Calu3 (cell line): ENCODE results near the gene DIAPH2. TPM values are rescaled to one million over a fixed set of nuclear protein-coding genes. Genes with fewer than 3 reads are reported as not detected.

ENCODE experiments used
- BruUV-seq: library from RNA; stranded (reverse); fragments of 400-500 nt; replicated peaks from 2 replicates; lab custom pipeline; 2021; lab: Mats Ljungman, UMichigan
- CTCF ChIA-PET: fragments of 300-600 bp; sonication (Branson Sonifier 250); formaldehyde crosslinking; loops from one replicate; lab custom pipeline; 2022; ENCODE audit warnings: antibody characterized with exemption; lab: Charles Lee
- DNase-seq: peaks from one replicate; pipeline ENCODE4 v3.0.0; 2022
- H3K27ac Mint-ChIP-seq: one replicate; pipeline ENCODE4 v1.8.0; 2022; ENCODE audit warnings: mixed read lengths; ENCODE audit not compliant: unreplicated experiment
- H3K27me3 Mint-ChIP-seq: one replicate; pipeline ENCODE4 v1.8.0; 2022; ENCODE audit warnings: mixed read lengths; ENCODE audit not compliant: unreplicated experiment
- H3K36me3 Mint-ChIP-seq: one replicate; pipeline ENCODE4 v1.8.0; 2022; ENCODE audit warnings: mild to moderate bottlenecking, moderate library complexity, mixed read lengths; ENCODE audit not compliant: insufficient read depth, unreplicated experiment
- H3K4me1 Mint-ChIP-seq: one replicate; pipeline ENCODE4 v1.8.0; 2022; ENCODE audit warnings: mild to moderate bottlenecking, low read depth, mixed read lengths; ENCODE audit not compliant: unreplicated experiment
- H3K4me3 Mint-ChIP-seq: one replicate; pipeline ENCODE4 v1.8.0; 2022; ENCODE audit warnings: mild to moderate bottlenecking, low read depth, moderate library complexity, mixed read lengths; ENCODE audit not compliant: unreplicated experiment
- H3K9me3 Mint-ChIP-seq: one replicate; pipeline ENCODE4 v1.8.0; 2022; ENCODE audit warnings: low read depth, mixed read lengths; ENCODE audit not compliant: unreplicated experiment
- CTCF ChIP-seq: fragments of 200-600 bp; IDR thresholded peaks from one replicate; pipeline ENCODE4 v1.8.0; 2022; ENCODE audit warnings: antibody characterized with exemption; ENCODE audit not compliant: unreplicated experiment
- intact Hi-C: fragments of 100-400 bp; cut with micrococcal nuclease; formaldehyde crosslinking; loops from one replicate; pipeline ENCODE4 v1.10.0; 2022; ENCODE audit not compliant: unreplicated experiment
- total RNA-seq: library from RNA; stranded (reverse); gene quantifications from 2 replicates; pipeline ENCODE4 v1.2.3, GENCODE V29; 2022

The DIAPH2 gene
- total RNA-seq, 1 experiment from 2014 or later = 24.2 TPM

- H3K9me3 Mint-ChIP-seq = no peaks in the 10 kb centered on the region
- no peak for DNase-seq
- H3K4me3 Mint-ChIP-seq = no peak overlapping the region
- BruUV-seq = no TSS peak
- intact Hi-C loops = no loop called here
- no peaks in the 10 kb centered on the region for H3K36me3 Mint-ChIP-seq
- no peaks in the 10 kb centered on the region for H3K27me3 Mint-ChIP-seq
- no peak overlapping the region for H3K27ac Mint-ChIP-seq
- CTCF ChIA-PET = interaction anchor here (1.0 kb wide), 1 partner anchor 12 kb away, joined by 3 read pairs; no protein-coding TSS in a partner anchor
- H3K4me1 Mint-ChIP-seq = peaks cover 10% of the 10 kb centered on the region
- TF ChIP-seq CTCF = no peak
These were observed 794.7 kb downstream of the DIAPH2 start for GRCh38 chrX:97479106-97479890.

GRCh38 chrX:97481228-97481627 is 796.6 kb downstream of the DIAPH2 start:
- Mint-ChIP-seq H3K27ac (no peak overlapping the region), H3K4me1 (peaks cover 10% of the 10 kb centered on the region), H3K4me3 (no peak overlapping the region), H3K27me3 (no peaks in the 10 kb centered on the region), H3K9me3 (no peaks in the 10 kb centered on the region), H3K36me3 (no peaks in the 10 kb centered on the region)
- TF ChIP-seq CTCF = no peak
- CTCF ChIA-PET = no interaction called here
- intact Hi-C loops = no loop called here
- no TSS peak for BruUV-seq
- no peak for DNase-seq

GRCh38 chrX:97482666-97483300 is 798.1 kb downstream of the DIAPH2 start:
- no peak for TF ChIP-seq CTCF
- CTCF ChIA-PET = no interaction called here
- Mint-ChIP-seq H3K9me3 (no peaks in the 10 kb centered on the region), H3K36me3 (no peaks in the 10 kb centered on the region), H3K27ac (no peak overlapping the region), H3K27me3 (no peaks in the 10 kb centered on the region), H3K4me3 (no peak overlapping the region), H3K4me1 (peaks cover 10% of the 10 kb centered on the region)
- BruUV-seq = no TSS peak
- DNase-seq = no peak
- intact Hi-C loops = no loop called here

GRCh38 chrX:97490656-97491055 is 806.0 kb downstream of the DIAPH2 start:
- TF ChIP-seq CTCF = no peak
- H3K27me3 Mint-ChIP-seq = no peaks in the 10 kb centered on the region
- H3K36me3 Mint-ChIP-seq = no peaks in the 10 kb centered on the region
- H3K9me3 Mint-ChIP-seq = no peaks in the 10 kb centered on the region
- no peak overlapping the region for H3K27ac Mint-ChIP-seq
- CTCF ChIA-PET = no interaction called here
- DNase-seq = no peak
- intact Hi-C loops = no loop called here
- BruUV-seq = no TSS peak
- H3K4me1 Mint-ChIP-seq = no peaks in the 10 kb centered on the region
- no peak overlapping the region for H3K4me3 Mint-ChIP-seq
